HFFc6 (cell line): Measurements from ENCODE around the gene PRDM16. TPM values are rescaled to one million over a fixed set of nuclear protein-coding genes. Genes with fewer than 3 reads are reported as not detected.

Source experiments
- DNase-seq: peaks from one replicate; pipeline ENCODE4 v3.0.0-alpha.2; 2018
- H3K27ac Mint-ChIP-seq: 2 replicates; pipeline ENCODE4 v1.8.0; 2020; ENCODE audit warnings: mild to moderate bottlenecking, mixed read lengths
- H3K27me3 Mint-ChIP-seq: 2 replicates; pipeline ENCODE4 v1.8.0; 2021; ENCODE audit warnings: mild to moderate bottlenecking, moderate library complexity, mixed read lengths; ENCODE audit not compliant: insufficient read depth
- H3K36me3 Mint-ChIP-seq: 2 replicates; pipeline ENCODE4 v1.8.0; 2021; ENCODE audit warnings: low read depth, mixed read lengths
- H3K4me1 Mint-ChIP-seq: 2 replicates; pipeline ENCODE4 v1.8.0; 2020; ENCODE audit warnings: low read depth, mixed read lengths
- H3K4me3 Mint-ChIP-seq: 2 replicates; pipeline ENCODE4 v1.8.0; 2020; ENCODE audit warnings: mild to moderate bottlenecking, moderate library complexity, mixed read lengths
- H3K9me3 Mint-ChIP-seq: 2 replicates; pipeline ENCODE4 v1.8.0; 2020; ENCODE audit warnings: mild to moderate bottlenecking, mixed read lengths
- CTCF ChIP-seq: fragments of 200-600 bp; sonication (generic); IDR thresholded peaks from 2 replicates; pipeline ENCODE4 v1.5.0; 2021; ENCODE audit warnings: antibody characterized with exemption, mild to moderate bottlenecking
- total RNA-seq, 6 experiments: library from RNA; stranded (reverse); fragmentation: NEBNext Ultra II Directional; extraction: Animal tissue kit (Norgen Biotek cat#: 25700); gene quantifications; 2 replicates in 1 of 6; 3 replicates in 5 of 6; pipeline ENCODE4 v1.2.3, GENCODE V29; 2021

The PRDM16 gene
- total RNA-seq, 6 experiments from 2014 or later, result not detected

GRCh38 chr1:3471356-3472087 is 402.5 kb downstream of the PRDM16 start:
- Mint-ChIP-seq H3K27ac (no peak overlapping the region), H3K27me3 (peaks cover under 1% of the 10 kb centered on the region; the same call in 1 of the 2 replicates), H3K36me3 (no peaks in the 10 kb centered on the region), H3K4me1 (peaks cover 21% of the 10 kb centered on the region), H3K9me3 (no peaks in the 10 kb centered on the region), H3K4me3 (no peak overlapping the region)
- peak; percentile 65 for TF ChIP-seq CTCF
- DNase-seq, result peak; percentile 20

- Mint-ChIP-seq H3K4me3 (no peak overlapping the region), H3K27me3 (no peaks in the 10 kb centered on the region; the same call in 1 of the 2 replicates), H3K36me3 (no peaks in the 10 kb centered on the region), H3K4me1 (peaks cover 21% of the 10 kb centered on the region), H3K27ac (no peak overlapping the region), H3K9me3 (no peaks in the 10 kb centered on the region)
- DNase-seq, result no peak
- peak; percentile 31; the same call in 1 of the 2 replicates for TF ChIP-seq CTCF
Measured at GRCh38 chr1:3472088-3472850, 403.3 kb downstream of the PRDM16 start.

- Mint-ChIP-seq H3K27me3 (no peaks in the 10 kb centered on the region; the same call in 1 of the 2 replicates), H3K27ac (no peak overlapping the region), H3K36me3 (no peaks in the 10 kb centered on the region), H3K4me1 (peaks cover 21% of the 10 kb centered on the region), H3K9me3 (no peaks in the 10 kb centered on the region), H3K4me3 (no peak overlapping the region)
- no peak for TF ChIP-seq CTCF
- no peak for DNase-seq
Measured at GRCh38 chr1:3472906-3473305, 403.9 kb downstream of the PRDM16 start.

GRCh38 chr1:3473381-3473844 is 404.4 kb downstream of the PRDM16 start:
- no peak for TF ChIP-seq CTCF
- Mint-ChIP-seq H3K9me3 (no peaks in the 10 kb centered on the region), H3K27ac (no peak overlapping the region; the same call in 1 of the 2 replicates), H3K4me1 (peaks cover 21% of the 10 kb centered on the region), H3K4me3 (peak overlapping the region; percentile 16; the same call in 1 of the 2 replicates), H3K27me3 (no peaks in the 10 kb centered on the region; the same call in 1 of the 2 replicates), H3K36me3 (no peaks in the 10 kb centered on the region)
- DNase-seq, result peak; percentile 63

GRCh38 chr1:3474016-3474415 is 405.0 kb downstream of the PRDM16 start:
- DNase-seq, result no peak
- Mint-ChIP-seq H3K9me3 (no peaks in the 10 kb centered on the region), H3K4me1 (peaks cover 21% of the 10 kb centered on the region), H3K4me3 (peak overlapping the region; percentile 16; the same call in 1 of the 2 replicates), H3K36me3 (no peaks in the 10 kb centered on the region), H3K27ac (no peak overlapping the region), H3K27me3 (no peaks in the 10 kb centered on the region; the same call in 1 of the 2 replicates)
- no peak for TF ChIP-seq CTCF
